ENCODE measurements around the gene ISG20.

ISG20 gene

DNA sequence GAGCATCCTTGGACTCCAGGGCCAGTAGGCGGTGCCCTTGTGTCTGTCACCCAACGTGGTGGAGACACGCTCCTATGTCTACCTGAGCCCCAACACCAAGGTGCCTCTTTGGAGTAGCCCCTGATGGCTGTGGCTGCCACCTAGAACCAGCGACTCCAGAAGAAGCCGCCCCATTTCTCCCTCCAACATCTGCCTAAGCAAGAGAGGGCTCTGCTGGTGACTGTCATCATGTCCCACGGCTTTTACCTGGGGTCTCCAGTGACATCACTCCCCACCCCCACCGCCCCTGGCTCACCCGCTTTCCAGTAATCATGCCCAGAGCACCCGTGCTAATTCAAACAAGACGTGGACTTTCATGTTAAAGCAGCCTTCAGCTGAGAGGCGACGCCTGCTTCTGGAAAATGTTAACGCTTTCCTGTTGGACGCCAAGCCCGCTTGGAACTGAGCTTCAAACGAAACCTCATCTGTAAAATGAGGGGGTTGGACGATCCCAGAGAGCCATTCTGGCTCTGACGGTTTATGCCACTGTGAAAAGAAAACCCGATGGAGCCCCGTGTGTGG lies 57.0 kb downstream of the ISG20 start:
- no peak for DNase-seq

DNA sequence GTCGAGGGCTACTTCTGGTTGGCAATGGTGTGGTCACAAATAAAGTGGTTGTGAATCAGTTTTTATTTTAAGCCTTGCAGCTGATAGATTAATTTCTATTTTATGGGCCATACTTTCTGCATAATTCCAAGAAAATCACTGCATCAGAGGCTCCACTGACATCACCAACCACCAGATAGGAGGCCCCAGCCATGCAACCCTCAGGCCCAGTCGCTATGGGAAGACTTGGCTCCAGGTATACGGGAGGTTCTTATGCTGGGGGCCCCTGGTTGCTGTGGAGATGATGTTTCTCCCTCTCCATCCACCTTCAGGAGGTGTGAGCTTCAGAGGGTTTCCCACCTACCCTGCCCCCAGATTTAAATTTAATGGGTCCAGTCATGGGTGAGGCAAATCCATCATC lies 57.4 kb downstream of the ISG20 start:
- no peak for DNase-seq

DNA sequence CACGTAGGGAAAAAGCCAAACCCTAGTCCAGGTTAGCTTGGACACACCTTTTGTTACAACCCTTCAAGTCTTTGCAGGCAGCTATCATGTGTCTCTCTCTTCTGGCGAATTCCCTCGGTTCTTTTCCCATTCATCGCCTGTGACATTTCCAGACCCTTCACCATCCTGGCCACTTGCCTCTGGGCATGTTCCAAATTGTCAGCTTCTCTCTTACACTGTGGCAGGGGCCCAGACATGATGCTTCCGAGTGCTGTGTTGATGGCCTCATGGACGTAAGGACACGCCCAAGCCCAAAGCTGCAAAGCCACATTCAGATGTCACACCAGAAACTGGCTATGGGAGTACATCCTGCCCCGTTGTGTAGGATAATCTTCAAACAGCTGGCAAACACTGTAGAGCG lies 58.5 kb downstream of the ISG20 start:
- no peak for DNase-seq

DNA sequence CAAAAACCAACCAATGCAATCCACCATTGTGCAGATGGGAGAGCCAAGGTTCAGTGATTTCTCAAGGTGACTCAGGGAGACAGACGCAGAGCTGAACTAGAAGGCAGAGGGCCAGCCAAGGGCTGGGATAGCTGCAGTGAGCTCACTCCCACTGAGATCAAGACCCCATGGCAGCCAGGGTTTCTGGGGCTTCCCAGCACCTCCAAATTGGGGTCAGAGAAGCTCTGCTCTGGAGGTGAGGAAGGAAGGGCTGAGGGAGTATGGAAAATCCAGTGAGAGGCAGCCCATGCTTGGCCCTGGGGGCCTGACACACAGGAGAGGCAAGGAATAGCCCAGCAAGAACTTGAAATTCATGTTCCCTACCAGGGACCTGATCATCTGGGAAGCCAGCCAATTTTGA lies 61.0 kb downstream of the ISG20 start:
- no peak for DNase-seq

- no peak for DNase-seq
These were observed 61.9 kb downstream of the ISG20 start for GRCh38 chr15:88700716-88701115.

GRCh38 chr15:88701561-88702095 lies 62.8 kb downstream of the ISG20 start:
- peak; percentile 16 for DNase-seq

DNA sequence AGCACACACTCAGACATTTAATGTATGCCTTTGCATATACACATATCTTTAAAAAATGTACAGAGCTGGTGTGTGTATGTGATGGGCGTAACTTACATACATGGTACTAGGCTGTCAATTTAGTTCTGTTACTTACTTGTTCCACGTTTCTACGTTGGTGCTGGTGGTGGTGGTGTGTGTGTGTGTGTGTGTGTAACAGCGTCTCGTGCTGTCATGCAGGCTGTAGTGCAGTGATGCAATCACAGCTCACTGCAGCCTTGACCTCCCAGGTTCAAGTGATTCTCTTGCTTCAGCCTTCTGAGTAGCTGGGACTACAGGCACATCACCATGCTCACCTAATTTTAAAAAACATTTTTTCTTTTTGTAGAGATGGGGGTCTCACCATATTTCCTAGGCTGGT lies 64.2 kb downstream of the ISG20 start:
- no peak for DNase-seq

- no peak for DNase-seq
These were observed 64.7 kb downstream of the ISG20 start for GRCh38 chr15:88703533-88703932.

GRCh38 chr15:88704791-88705768 lies 66.3 kb downstream of the ISG20 start:
- no peak for DNase-seq

DNA sequence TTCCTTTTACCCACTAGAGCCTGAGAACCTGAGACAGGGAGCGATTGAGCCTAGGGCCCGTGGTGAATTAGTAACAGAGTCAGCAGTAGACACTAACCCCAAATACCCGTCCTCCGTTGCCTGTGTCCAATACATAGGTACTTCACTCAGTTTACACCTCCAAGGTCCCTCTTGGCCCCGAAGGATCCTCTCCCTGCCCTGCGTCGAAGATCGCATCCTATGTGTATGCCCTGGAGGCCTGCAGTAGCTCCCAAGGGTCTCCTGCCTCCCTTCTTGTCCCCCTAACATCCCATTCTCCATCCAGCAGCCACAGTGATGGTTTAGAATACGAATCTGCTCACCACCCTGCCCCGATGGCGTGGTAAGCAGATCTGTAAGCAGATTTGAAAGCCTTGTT lies 67.0 kb downstream of the ISG20 start:
- no peak for DNase-seq

Measured in activated CD4-positive, alpha-beta T cell treated with anti-CD3 and anti-CD28 coated beads, Interleukin-10, Interleukin-2, amounts not matched to agents 100 ng/mL and 50 ng/mL, durations not matched to agents 16 hours and 8 hours (primary cell).